RWPE2 (cell line): Measurements from ENCODE around the gene CARD10.

Experiments used
- ATAC-seq: fragments of 200-7000 bp; cut with Tn5 transposase; 3 replicates; pipeline ENCODE4 v1.9.1; 2021; ENCODE audit warnings: low read depth
- DNase-seq: peaks from one replicate; pipeline ENCODE4 v3.0.0-alpha.2; 2020; ENCODE audit warnings: low spot score
- H3K27ac ChIP-seq: fragments of 450-650 bp; 2 replicates; pipeline ENCODE4 v1.5.1; 2017; ENCODE audit warnings: mild to moderate bottlenecking; ENCODE audit not compliant: poor library complexity, severe bottlenecking
- H3K27me3 ChIP-seq: fragments of 250-450 bp; sonication (Bioruptor Pico); 2 replicates; pipeline ENCODE4 v1.5.1; 2021; ENCODE audit warnings: mild to moderate bottlenecking, moderate library complexity; ENCODE audit not compliant: insufficient read depth, poor library complexity, severe bottlenecking
- H3K36me3 ChIP-seq: fragments of 250-450 bp; sonication (Bioruptor Pico); 2 replicates; pipeline ENCODE4 v1.5.1; 2020; ENCODE audit warnings: low read depth, mild to moderate bottlenecking, moderate library complexity
- H3K4me1 ChIP-seq: fragments of 250-450 bp; sonication (Bioruptor Pico); 2 replicates; pipeline ENCODE4 v1.5.1; 2021; ENCODE audit warnings: mild to moderate bottlenecking, moderate library complexity; ENCODE audit not compliant: insufficient read depth, poor library complexity, severe bottlenecking
- H3K4me3 ChIP-seq: fragments of 250-450 bp; sonication (Bioruptor Pico); 2 replicates; pipeline ENCODE4 v1.5.1; 2021; ENCODE audit warnings: mild to moderate bottlenecking, moderate library complexity; ENCODE audit not compliant: severe bottlenecking
- H3K9me3 ChIP-seq: fragments of 250-450 bp; sonication (Bioruptor Pico); 2 replicates; pipeline ENCODE4 v1.5.1; 2021; ENCODE audit warnings: mild to moderate bottlenecking, moderate library complexity; ENCODE audit not compliant: severe bottlenecking
- CTCF ChIP-seq: fragments of 450-650 bp; IDR thresholded peaks from one replicate; pipeline ENCODE4 v1.5.1; 2017; ENCODE audit warnings: mild to moderate bottlenecking, moderate library complexity; ENCODE audit not compliant: poor library complexity, severe bottlenecking

CARD10 gene

GRCh38 chr22:37480387-37481346 is 38.5 kb downstream of the CARD10 start:
- Histone ChIP-seq H3K4me3 (no peak overlapping the region), H3K4me1 (no peaks in the 10 kb centered on the region), H3K36me3 (no peaks in the 10 kb centered on the region), H3K27me3 (no peaks in the 10 kb centered on the region), H3K27ac (no peak overlapping the region), H3K9me3 (no peaks in the 10 kb centered on the region)
- no peak for DNase-seq
- ATAC-seq: no peak
- TF ChIP-seq CTCF: no peak

GRCh38 chr22:37479196-37479595 is 40.0 kb downstream of the CARD10 start:
- Histone ChIP-seq H3K9me3 (no peaks in the 10 kb centered on the region), H3K4me3 (no peak overlapping the region), H3K36me3 (no peaks in the 10 kb centered on the region), H3K4me1 (no peaks in the 10 kb centered on the region), H3K27me3 (no peaks in the 10 kb centered on the region), H3K27ac (no peak overlapping the region)
- no peak for ATAC-seq
- TF ChIP-seq CTCF: no peak
- DNase-seq: no peak

GRCh38 chr22:37476389-37477329 is 42.6 kb downstream of the CARD10 start:
- H3K4me1 ChIP-seq: no peaks in the 10 kb centered on the region
- ATAC-seq (no peak), DNase-seq (no peak)
- no peak overlapping the region for H3K4me3 ChIP-seq
- H3K36me3 ChIP-seq: no peaks in the 10 kb centered on the region
- no peak for TF ChIP-seq CTCF
- H3K27me3 ChIP-seq: no peaks in the 10 kb centered on the region
- H3K27ac ChIP-seq: no peak overlapping the region
- H3K9me3 ChIP-seq: no peaks in the 10 kb centered on the region

- Histone ChIP-seq H3K27me3 (no peaks in the 10 kb centered on the region), H3K27ac (no peak overlapping the region), H3K36me3 (no peaks in the 10 kb centered on the region), H3K4me1 (no peaks in the 10 kb centered on the region), H3K4me3 (no peak overlapping the region), H3K9me3 (no peaks in the 10 kb centered on the region)
- no peak for DNase-seq
- TF ChIP-seq CTCF: no peak
- ATAC-seq: no peak
Observed at GRCh38 chr22:37474447-37475090, 44.6 kb downstream of the CARD10 start.
